SK-N-SH treated with all-trans-retinoic acid at 6 μM for 48 hours (cell line): ENCODE measurements around the gene PITRM1.
"Not testable (repeated sequence)": the region's sequence is repeated elsewhere in the genome, so short reads cannot be mapped to it uniquely, and the experiment has no call there.

Experiments
- ATAC-seq: fragments of 200-7000 bp; cut with Tn5 transposase; 3 replicates; pipeline ENCODE4 v1.9.1; 2020; ENCODE audit warnings: mild to moderate bottlenecking, moderate library complexity
- ARNTL ChIP-seq: fragments of 450-650 bp; formaldehyde crosslinking; IDR thresholded peaks from 2 replicates; pipeline ENCODE4 v1.5.0; 2020; ENCODE audit warnings: low read depth, mild to moderate bottlenecking, moderate library complexity, borderline replicate concordance
- BACH2 ChIP-seq: fragments of 250-450 bp; sonication (Bioruptor Pico); IDR thresholded peaks from 2 replicates; pipeline ENCODE4 v1.9.0; 2021; ENCODE audit warnings: mild to moderate bottlenecking, borderline replicate concordance
- CREB5 ChIP-seq: fragments of 250-450 bp; sonication (Bioruptor Pico); IDR thresholded peaks from 2 replicates; pipeline ENCODE4 v1.5.1; 2020; ENCODE audit warnings: low read depth, mild to moderate bottlenecking, moderate library complexity
- CSDC2 ChIP-seq: fragments of 250-450 bp; sonication (Bioruptor Pico); IDR thresholded peaks from 2 replicates; pipeline ENCODE4 v1.5.0; 2020; ENCODE audit warnings: mild to moderate bottlenecking, moderate library complexity
- CSRNP3 ChIP-seq: fragments of 250-450 bp; sonication (Bioruptor Pico); IDR thresholded peaks from 2 replicates; pipeline ENCODE4 v1.5.1; 2021; ENCODE audit warnings: mild to moderate bottlenecking, moderate library complexity
- ESRRG ChIP-seq: fragments of 250-450 bp; sonication (Bioruptor Pico); IDR thresholded peaks from 2 replicates; pipeline ENCODE4 v1.6.1; 2021; ENCODE audit warnings: mild to moderate bottlenecking
- ISL1 ChIP-seq: fragments of 250-450 bp; sonication (Bioruptor Pico); IDR thresholded peaks from 2 replicates; pipeline ENCODE4 v2.1.2; 2022; ENCODE audit warnings: mild to moderate bottlenecking, moderate library complexity
- OSR1 ChIP-seq: fragments of 250-450 bp; sonication (Bioruptor Pico); IDR thresholded peaks from 2 replicates; pipeline ENCODE4 v1.8.0; 2022; ENCODE audit warnings: moderate library complexity, mild to moderate bottlenecking, inconsistent platforms
- PATZ1 ChIP-seq: fragments of 250-450 bp; sonication (Bioruptor Pico); IDR thresholded peaks from 2 replicates; pipeline ENCODE4 v1.8.0; 2020; ENCODE audit warnings: mild to moderate bottlenecking, moderate library complexity, borderline replicate concordance
- PPARA ChIP-seq: fragments of 250-450 bp; sonication (Bioruptor Pico); IDR thresholded peaks from 2 replicates; pipeline ENCODE4 v1.5.0; 2020; ENCODE audit warnings: mild to moderate bottlenecking, borderline replicate concordance
- SNAI2 ChIP-seq: fragments of 250-450 bp; sonication (Bioruptor Pico); IDR thresholded peaks from 2 replicates; pipeline ENCODE4 v1.5.0; 2020; ENCODE audit warnings: mild to moderate bottlenecking, moderate library complexity
- TCF4 ChIP-seq: fragments of 250-450 bp; sonication (Bioruptor Pico); IDR thresholded peaks from 2 replicates; pipeline ENCODE4 v1.8.0; 2021; ENCODE audit warnings: mild to moderate bottlenecking, moderate library complexity, borderline replicate concordance
- TOX ChIP-seq: fragments of 250-450 bp; sonication (Bioruptor Pico); IDR thresholded peaks from 2 replicates; pipeline ENCODE4 v1.8.0; 2021; ENCODE audit warnings: mild to moderate bottlenecking, moderate library complexity, borderline replicate concordance
- ZC3H10 ChIP-seq: fragments of 250-450 bp; sonication (Bioruptor Pico); IDR thresholded peaks from 2 replicates; pipeline ENCODE4 v1.5.1; 2021; ENCODE audit warnings: mild to moderate bottlenecking, moderate library complexity
- ZFP3 ChIP-seq: fragments of 250-450 bp; sonication (Bioruptor Pico); IDR thresholded peaks from 2 replicates; pipeline ENCODE4 v1.5.0; 2020; ENCODE audit warnings: mild to moderate bottlenecking, moderate library complexity
- ZNF565 ChIP-seq: fragments of 450-650 bp; formaldehyde crosslinking; conservative IDR thresholded peaks from 2 replicates; pipeline ENCODE4 v1.5.0; 2020; ENCODE audit warnings: low read depth, mild to moderate bottlenecking, moderate library complexity
- ZNF70 ChIP-seq: fragments of 450-650 bp; formaldehyde crosslinking; IDR thresholded peaks from 2 replicates; pipeline ENCODE4 v1.5.0; 2020; ENCODE audit warnings: mild to moderate bottlenecking, moderate library complexity
- ZNF8 ChIP-seq: fragments of 450-650 bp; formaldehyde crosslinking; IDR thresholded peaks from 2 replicates; pipeline ENCODE4 v1.5.0; 2020; ENCODE audit warnings: mild to moderate bottlenecking, moderate library complexity
- TF ChIP-seq, protein P1 (sequence below): fragments of 250-450 bp; sonication (Bioruptor Pico); IDR thresholded peaks from 2 replicates; pipeline ENCODE4 v1.8.0; 2021; ENCODE audit warnings: low read depth, mild to moderate bottlenecking, moderate library complexity, borderline replicate concordance

PITRM1 gene

DNA sequence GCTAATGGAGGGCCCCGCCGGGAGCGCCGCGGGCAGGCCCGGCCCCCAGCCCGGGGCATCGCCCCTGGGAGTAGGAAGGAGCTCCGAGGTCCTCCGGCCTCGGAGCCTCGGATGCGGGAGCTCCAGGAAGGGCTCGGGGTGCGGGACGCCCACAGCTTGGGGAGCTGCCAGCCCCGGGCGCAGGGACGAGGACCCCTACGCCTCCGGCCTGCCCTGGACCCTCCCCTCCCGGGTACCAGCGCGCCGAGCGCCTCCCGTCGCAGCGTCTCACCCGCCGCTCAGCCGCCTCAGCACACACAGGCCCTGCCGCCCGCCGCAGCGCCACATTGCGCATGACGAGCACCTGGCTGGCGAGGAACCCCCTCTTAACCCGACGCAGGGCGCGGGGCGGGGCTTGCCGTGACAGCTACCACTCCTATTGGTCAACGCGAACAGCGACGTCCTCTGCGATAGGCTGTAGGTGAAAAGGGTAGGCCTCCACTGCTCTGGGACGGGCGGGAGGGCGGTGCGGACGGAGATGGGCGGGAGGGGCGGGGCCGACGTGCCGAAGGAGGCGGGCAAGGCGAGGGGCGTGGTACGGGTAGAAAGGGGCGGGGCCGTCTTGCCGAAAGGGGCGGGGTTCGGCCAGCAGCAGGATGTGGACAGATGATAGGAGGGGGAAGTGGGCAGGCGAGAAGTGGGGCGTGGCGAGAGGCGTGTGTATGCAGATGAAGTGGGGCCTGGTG, at the start of gene PITRM1:
PITRM1 (minus strand) TSS at position 337 of the 725 bp plus-strand sequence; CDS start at position 327, 10 bp downstream.
- TF ChIP-seq TOX (CRISPR knock-in tag) (no peak), ISL1 (CRISPR knock-in tag) (no peak)
- TF ChIP-seq, all 23 proteins: peak for 0
- ATAC-seq = peak; percentile 99

GRCh38 chr10:3222068-3222467, 49.5 kb upstream of the PITRM1 start:
- no peak for ATAC-seq
- TF ChIP-seq ESRRG (CRISPR knock-in tag) = no peak
- TF ChIP-seq ZNF70 (CRISPR knock-in tag) = no peak
- TF ChIP-seq, protein P1, sequence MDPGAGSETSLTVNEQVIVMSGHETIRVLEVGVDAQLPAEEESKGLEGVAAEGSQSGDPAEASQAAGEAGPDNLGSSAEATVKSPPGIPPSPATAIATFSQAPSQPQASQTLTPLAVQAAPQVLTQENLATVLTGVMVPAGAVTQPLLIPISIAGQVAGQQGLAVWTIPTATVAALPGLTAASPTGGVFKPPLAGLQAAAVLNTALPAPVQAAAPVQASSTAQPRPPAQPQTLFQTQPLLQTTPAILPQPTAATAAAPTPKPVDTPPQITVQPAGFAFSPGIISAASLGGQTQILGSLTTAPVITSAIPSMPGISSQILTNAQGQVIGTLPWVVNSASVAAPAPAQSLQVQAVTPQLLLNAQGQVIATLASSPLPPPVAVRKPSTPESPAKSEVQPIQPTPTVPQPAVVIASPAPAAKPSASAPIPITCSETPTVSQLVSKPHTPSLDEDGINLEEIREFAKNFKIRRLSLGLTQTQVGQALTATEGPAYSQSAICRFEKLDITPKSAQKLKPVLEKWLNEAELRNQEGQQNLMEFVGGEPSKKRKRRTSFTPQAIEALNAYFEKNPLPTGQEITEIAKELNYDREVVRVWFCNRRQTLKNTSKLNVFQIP (CRISPR knock-in tag) = no peak
- TF ChIP-seq CREB5 = no peak
- TF ChIP-seq PATZ1 = no peak
- TF ChIP-seq CSRNP3 (CRISPR knock-in tag) = no peak
- no peak for TF ChIP-seq ARNTL (CRISPR knock-in tag)
- no peak for TF ChIP-seq ZNF565
- no peak for TF ChIP-seq CSDC2 (CRISPR knock-in tag)
- TF ChIP-seq ZFP3 = no peak
- TF ChIP-seq ISL1 (CRISPR knock-in tag) = no peak
- TF ChIP-seq ZC3H10 (CRISPR knock-in tag) = no peak
- TF ChIP-seq TCF4 (CRISPR knock-in tag) = no peak
- no peak for TF ChIP-seq PPARA (CRISPR knock-in tag)
- no peak for TF ChIP-seq ZNF8 (CRISPR knock-in tag)

- ATAC-seq = not testable (repeated sequence)
Observed at GRCh38 chr10:3221601-3222000, 49.0 kb upstream of the PITRM1 start.

DNA sequence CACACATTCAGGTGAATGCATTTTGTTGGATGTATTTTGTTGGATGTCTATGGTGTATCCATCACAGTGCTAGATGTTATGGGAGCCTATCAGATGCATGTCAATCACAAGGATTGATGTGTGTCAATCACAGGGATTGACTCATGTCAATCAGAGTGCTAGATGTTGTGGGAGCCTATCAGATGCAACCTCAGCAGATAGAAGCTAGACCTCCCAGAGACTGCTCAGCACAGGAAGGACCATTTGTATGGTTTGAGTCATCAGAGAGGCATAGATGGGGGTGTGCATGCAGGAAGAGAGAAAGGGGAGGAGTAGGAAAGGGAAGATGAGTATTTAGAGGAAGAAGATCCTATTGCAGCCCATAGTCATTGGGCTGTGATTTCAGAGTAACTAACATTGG, 48.3 kb upstream of the PITRM1 start:
- peak; percentile 42; the same call in 2 of the 3 replicates for ATAC-seq
- TF ChIP-seq ZFP3 (no peak), BACH2 (no peak)

GRCh38 chr10:3219021-3219628, 46.5 kb upstream of the PITRM1 start:
- not testable (repeated sequence) for ATAC-seq

DNA sequence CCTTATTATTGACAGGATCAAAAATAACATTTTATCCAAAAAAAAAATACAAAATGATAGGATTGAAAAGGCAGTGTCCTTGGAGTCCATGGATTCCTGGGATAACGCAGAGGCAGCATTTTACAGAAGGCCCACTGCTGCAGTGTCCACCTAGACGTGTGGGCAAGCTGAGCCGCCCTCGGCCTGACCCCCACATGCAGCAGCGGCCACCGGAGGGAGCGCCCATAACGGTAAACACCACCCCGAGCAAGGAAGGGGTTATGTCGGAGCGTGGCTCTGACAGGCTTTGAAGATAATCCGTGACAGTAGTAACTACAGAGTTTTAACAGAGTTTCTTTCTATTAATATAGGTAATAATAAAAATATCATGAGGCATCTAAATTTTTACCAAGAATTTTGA, 45.3 kb upstream of the PITRM1 start:
- no peak for ATAC-seq
- TF ChIP-seq ZNF8 (CRISPR knock-in tag) (no peak), SNAI2 (CRISPR knock-in tag) (no peak), OSR1 (no peak), CREB5 (no peak), ZNF70 (CRISPR knock-in tag) (no peak), CSRNP3 (CRISPR knock-in tag) (no peak), ZC3H10 (CRISPR knock-in tag) (no peak), BACH2 (no peak), ARNTL (CRISPR knock-in tag) (no peak), PPARA (CRISPR knock-in tag) (no peak), PATZ1 (no peak), CSDC2 (CRISPR knock-in tag) (no peak), ZFP3 (no peak), ESRRG (CRISPR knock-in tag) (no peak)
